Endodermal cell (in vitro differentiated cells): ENCODE results near the gene GRIK4. TPM values are rescaled to one million over a fixed set of nuclear protein-coding genes. Genes with fewer than 3 reads are reported as not detected.

Source experiments
- DNase-seq: peaks from one replicate; pipeline ENCODE4 v3.0.0-alpha.2; 2017
- H3K27ac ChIP-seq: 2 replicates; pipeline ENCODE4 v1.5.1; 2013; ENCODE audit warnings: mild to moderate bottlenecking, low read depth, low read length, moderate library complexity
- H3K27me3 ChIP-seq: 2 replicates; pipeline ENCODE4 v1.6.1; 2013; ENCODE audit warnings: mild to moderate bottlenecking, low read length, moderate library complexity; ENCODE audit not compliant: insufficient read depth, control insufficient read depth, poor library complexity, severe bottlenecking
- H3K36me3 ChIP-seq: 2 replicates; pipeline ENCODE4 v1.7.0; 2013; ENCODE audit warnings: mild to moderate bottlenecking, low read length, moderate library complexity; ENCODE audit not compliant: control insufficient read depth, insufficient read depth
- H3K4me1 ChIP-seq: one replicate; pipeline ENCODE4 v1.7.0; 2013; ENCODE audit warnings: low read length; ENCODE audit not compliant: control insufficient read depth, insufficient read depth
- H3K4me3 ChIP-seq: 2 replicates; pipeline ENCODE4 v1.5.1; 2013; ENCODE audit warnings: mild to moderate bottlenecking, low read length, moderate library complexity
- H3K9ac ChIP-seq: 2 replicates; pipeline ENCODE4 v1.6.1; 2013; ENCODE audit warnings: mild to moderate bottlenecking, low read length, moderate library complexity; ENCODE audit not compliant: poor library complexity, severe bottlenecking; ENCODE audit errors: extremely low read depth
- H3K9me3 ChIP-seq: 2 replicates; pipeline ENCODE4 v1.6.1; 2013; ENCODE audit warnings: mild to moderate bottlenecking, low read length, moderate library complexity; ENCODE audit not compliant: control insufficient read depth
- H3K27ac Mint-ChIP-seq: 2 replicates; pipeline ENCODE4 v1.8.0; 2020; ENCODE audit warnings: mixed read lengths
- H3K27me3 Mint-ChIP-seq: 2 replicates; pipeline ENCODE4 v1.8.0; 2021; ENCODE audit warnings: mild to moderate bottlenecking, mixed read lengths; ENCODE audit not compliant: insufficient read depth
- H3K36me3 Mint-ChIP-seq: 2 replicates; pipeline ENCODE4 v1.8.0; 2020; ENCODE audit warnings: low read depth, mixed read lengths
- H3K4me1 Mint-ChIP-seq: 2 replicates; pipeline ENCODE4 v1.8.0; 2020; ENCODE audit warnings: mixed read lengths
- H3K4me3 Mint-ChIP-seq: 2 replicates; pipeline ENCODE4 v1.8.0; 2020; ENCODE audit warnings: mild to moderate bottlenecking, moderate library complexity, mixed read lengths
- H3K9me3 Mint-ChIP-seq: 2 replicates; pipeline ENCODE4 v1.8.0; 2020; ENCODE audit warnings: mild to moderate bottlenecking, mixed read lengths
- CTCF ChIP-seq: fragments of 200-600 bp; sonication (generic); conservative IDR thresholded peaks from 2 replicates; pipeline ENCODE4 v1.5.0; 2021; ENCODE audit warnings: antibody characterized with exemption, mild to moderate bottlenecking
- WGBS, 2 experiments: methylation state at CpG; one replicate each; pipeline versions ENCODE4 v1.1.5 to v1.1.7; 2013; ENCODE audit warnings: missing lambda C conversion rate in 2 of 2, mixed read lengths in 1 of 2; ENCODE audit not compliant: insufficient coverage in 1 of 2, insufficient read length in 1 of 2; 5-methylcytosine and 5-hydroxymethylcytosine counted together
- total RNA-seq, 2 donors: library from RNA; stranded (reverse); fragmentation: NEBNext Ultra II Directional in 1 of 2; extraction: Animal tissue kit (Norgen Biotek cat#: 25700) in 1 of 2; gene quantifications; 2 replicates in 1 of 2; 3 replicates in 1 of 2; pipeline ENCODE4 v1.2.1, GENCODE V29; 2021

GRIK4 gene
- total RNA-seq, 2 donors from 2014 or later: 1.7 to 3.5 TPM

DNA sequence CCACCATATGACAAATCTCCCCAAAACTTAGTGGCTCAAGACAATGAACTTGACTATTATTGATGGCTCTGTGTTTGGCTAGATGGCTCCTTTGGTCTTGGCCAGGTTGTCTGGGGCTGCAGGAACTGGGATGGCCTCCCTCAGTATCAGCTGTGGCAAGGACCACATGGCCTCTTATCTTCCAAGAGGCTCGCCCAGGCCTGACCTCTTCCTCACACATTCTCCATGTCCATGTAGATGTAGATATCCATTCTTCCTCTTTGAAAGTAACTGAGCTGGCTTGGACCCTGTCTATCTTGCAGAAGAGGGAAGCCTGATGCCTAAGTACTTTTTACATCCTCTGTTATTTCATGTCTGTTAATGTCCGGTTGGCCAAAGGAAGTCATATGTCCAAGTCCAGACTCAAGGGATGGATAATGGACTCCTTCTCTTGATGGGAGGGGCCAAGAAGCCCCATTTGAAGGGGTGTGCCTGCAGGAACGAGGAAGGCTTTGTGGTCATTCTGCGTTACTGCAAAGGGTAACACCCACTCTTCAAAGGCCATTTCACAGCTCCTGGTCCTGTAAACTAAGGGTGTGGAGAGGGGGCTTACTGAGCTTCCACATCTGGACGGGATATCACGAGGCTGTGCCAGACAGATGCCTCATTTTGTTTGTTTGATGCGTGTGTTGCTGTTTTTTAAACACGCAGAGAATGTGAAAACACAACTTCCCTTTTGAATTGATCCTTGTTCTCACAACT lies 87.1 kb downstream of the GRIK4 start:
- 90 to 100% methylated on average over 6 to 8 of the region's 8 CpGs for WGBS, 2 experiments
- H3K27me3 ChIP-seq: no peaks in the 10 kb centered on the region
- Mint-ChIP-seq H3K36me3 (no peaks in the 10 kb centered on the region), H3K27me3 (peaks cover 20% of the 10 kb centered on the region), H3K27ac (no peak overlapping the region), H3K4me3 (no peak overlapping the region), H3K9me3 (no peaks in the 10 kb centered on the region), H3K4me1 (peaks cover 7% of the 10 kb centered on the region)
- H3K4me1 ChIP-seq: no peaks in the 10 kb centered on the region
- H3K4me3 ChIP-seq: no peak overlapping the region
- no peak for DNase-seq
- no peaks in the 10 kb centered on the region for H3K36me3 ChIP-seq
- no peak overlapping the region for H3K9ac ChIP-seq
- no peak overlapping the region for H3K27ac ChIP-seq
- no peaks in the 10 kb centered on the region for H3K9me3 ChIP-seq
- TF ChIP-seq CTCF: peak; percentile 18

DNA sequence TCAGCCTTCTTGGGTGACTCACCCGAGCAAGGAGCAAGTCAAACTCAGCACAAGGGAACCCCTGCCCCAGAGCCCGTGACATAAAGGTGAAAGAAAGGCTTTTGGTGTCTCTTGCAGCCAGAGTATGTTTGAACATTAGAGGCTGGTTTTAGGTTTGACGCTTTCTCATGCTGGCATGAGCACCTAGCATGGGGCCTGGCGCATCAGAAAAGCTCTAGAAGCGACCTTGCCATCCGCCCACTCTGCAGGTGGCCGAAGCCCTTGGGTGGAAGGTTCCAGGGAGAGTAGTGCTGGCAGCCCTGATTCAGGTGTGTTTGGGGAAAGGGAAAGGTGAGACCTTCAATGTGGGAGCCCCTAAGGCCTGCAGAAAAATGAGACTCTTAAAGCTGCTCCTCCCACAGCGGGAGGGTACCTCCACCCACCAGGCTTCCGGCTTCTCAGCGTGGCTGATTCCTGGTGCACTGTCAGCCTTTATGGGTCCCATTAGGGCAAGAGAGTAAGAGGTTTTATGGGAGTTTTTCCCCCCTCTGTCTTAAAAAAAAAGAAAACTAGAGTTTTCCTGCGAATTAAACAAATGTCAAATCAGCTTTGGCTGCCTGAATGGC lies 88.4 kb downstream of the GRIK4 start:
- H3K27me3 ChIP-seq: no peaks in the 10 kb centered on the region
- H3K4me1 ChIP-seq: no peaks in the 10 kb centered on the region
- no peak overlapping the region for H3K27ac ChIP-seq
- no peak overlapping the region for H3K9ac ChIP-seq
- no peaks in the 10 kb centered on the region for H3K36me3 ChIP-seq
- Mint-ChIP-seq H3K9me3 (no peaks in the 10 kb centered on the region), H3K27ac (no peak overlapping the region), H3K4me3 (no peak overlapping the region), H3K36me3 (no peaks in the 10 kb centered on the region), H3K27me3 (peaks cover 18% of the 10 kb centered on the region), H3K4me1 (peaks cover 7% of the 10 kb centered on the region)
- no peak overlapping the region for H3K4me3 ChIP-seq
- 79 to 93% methylated on average over 6 to 11 of the region's 11 CpGs for WGBS, 2 experiments
- no peaks in the 10 kb centered on the region for H3K9me3 ChIP-seq
- no peak for DNase-seq
- TF ChIP-seq CTCF: no peak

DNA sequence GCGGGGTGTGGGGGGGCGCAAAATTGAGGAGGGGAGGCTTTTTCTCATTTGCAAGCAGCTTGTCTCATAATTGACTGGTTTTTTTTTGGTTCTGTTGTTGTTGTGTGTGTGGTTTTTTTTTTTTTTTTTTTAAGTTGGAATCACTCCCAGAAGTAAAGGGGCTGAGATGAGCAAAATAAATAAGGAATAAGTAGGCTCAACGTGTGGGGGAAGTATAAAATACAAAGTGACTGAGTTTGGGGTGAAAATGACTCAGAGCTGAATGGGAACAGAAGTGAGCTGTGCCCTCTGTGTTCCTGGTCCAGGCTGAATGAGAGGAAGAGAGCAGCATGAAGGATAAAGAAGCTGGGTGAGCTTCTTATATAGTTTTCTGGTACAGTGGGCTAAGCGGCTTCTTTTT lies 90.0 kb downstream of the GRIK4 start:
- H3K27me3 Mint-ChIP-seq: peaks cover 9% of the 10 kb centered on the region
- Histone ChIP-seq H3K36me3 (no peaks in the 10 kb centered on the region), H3K9me3 (no peaks in the 10 kb centered on the region), H3K4me3 (no peak overlapping the region), H3K27ac (no peak overlapping the region), H3K9ac (no peak overlapping the region), H3K4me1 (no peaks in the 10 kb centered on the region), H3K27me3 (no peaks in the 10 kb centered on the region)
- no peak for TF ChIP-seq CTCF
- no peak overlapping the region for H3K4me3 Mint-ChIP-seq
- H3K9me3 Mint-ChIP-seq: no peaks in the 10 kb centered on the region
- H3K27ac Mint-ChIP-seq: no peak overlapping the region
- H3K36me3 Mint-ChIP-seq: no peaks in the 10 kb centered on the region
- DNase-seq: no peak
- H3K4me1 Mint-ChIP-seq: peaks cover 7% of the 10 kb centered on the region
- WGBS, 2 experiments: 69 to 84% methylated on average over 2 to 4 of the region's 4 CpGs
